Prostate gland (tissue), 2 donors: ENCODE data around the gene ASB13. TPM values are rescaled to one million over a fixed set of nuclear protein-coding genes. Genes with fewer than 3 reads are reported as not detected.

ENCODE experiments used
- DNase-seq: peaks from one replicate; pipeline ENCODE4 v3.0.0-alpha.2; 2019; ENCODE audit warnings: low spot score
- H3K27ac ChIP-seq, 2 donors: fragments of 200-600 bp; sonication (generic); 2 replicates each; pipeline ENCODE4 v1.5.1; 2017 to 2019
- H3K27me3 ChIP-seq: fragments of 200-600 bp; sonication (generic); replicated peaks from 2 replicates; pipeline ENCODE4 v1.5.1; 2019; ENCODE audit not compliant: insufficient read depth
- H3K36me3 ChIP-seq, 2 donors: fragments of 200-600 bp; sonication (generic); 1 replicate in 1 of 2; 2 replicates in 1 of 2; pipeline versions ENCODE4 v1.5.1 to v1.8.1; 2017 to 2019
- H3K4me1 ChIP-seq: fragments of 200-600 bp; sonication (generic); replicated peaks from 2 replicates; pipeline ENCODE4 v1.5.1; 2019
- H3K4me3 ChIP-seq, 2 donors: fragments of 200-600 bp; sonication (generic); 2 replicates each; pipeline ENCODE4 v1.5.1; 2017 to 2019
- H3K9me3 ChIP-seq: fragments of 200-600 bp; sonication (generic); 2 replicates; pipeline ENCODE4 v1.5.1; 2017
- CTCF ChIP-seq, 4 experiments: fragments of 200-600 bp in 2 of 4; fragments of 450-650 bp in 2 of 4; sonication (generic) in 2 of 4; IDR thresholded peaks; 1 replicate in 3 of 4; 2 replicates in 1 of 4; pipeline ENCODE4 v1.5.1; 2016 to 2019; ENCODE audit warnings: antibody characterized with exemption in 4 of 4, mild to moderate bottlenecking in 2 of 4, moderate library complexity in 2 of 4
- POLR2A ChIP-seq: fragments of 450-650 bp; IDR thresholded peaks from one replicate; pipeline ENCODE4 v1.6.1; 2016; ENCODE audit warnings: antibody characterized with exemption, mild to moderate bottlenecking
- POLR2AphosphoS5 ChIP-seq: sonication (generic); formaldehyde crosslinking; IDR thresholded peaks from one replicate; pipeline ENCODE4 v1.6.1; 2017; ENCODE audit warnings: antibody characterized with exemption
- WGBS: methylation state at CpG from one replicate; pipeline ENCODE4 v1.1.5; 2018; 5-methylcytosine and 5-hydroxymethylcytosine counted together
- intact Hi-C: fragments of 100-400 bp; cut with DNase I; formaldehyde crosslinking; loops from one replicate; pipeline ENCODE4 v1.14.2; 2022
- total RNA-seq, 2 donors: library from RNA; depleted of rRNA; stranded (reverse); fragments of >200 nt; gene quantifications; one replicate each; pipeline ENCODE4 v1.1.0, GENCODE V29; 2016

ASB13 gene
- total RNA-seq, 2 donors from 2014 or later: 16.6 to 24.5 TPM

GRCh38 chr10:5619362-5620211, 46.8 kb downstream of the ASB13 start:
- Histone ChIP-seq H3K4me3 (no peak overlapping the region), H3K27ac (peak overlapping the region in 1 of 2 donors; percentile 12), H3K36me3 (no peaks in the 10 kb centered on the region), H3K27me3 (no peaks in the 10 kb centered on the region), H3K4me1 (no peaks in the 10 kb centered on the region), H3K9me3 (no peaks in the 10 kb centered on the region)
- no peak for DNase-seq
- 60% methylated on average over 16 of the region's 16 CpGs for WGBS
- intact Hi-C loops: loop anchor here (2.0 to 10.0 kb wide), 4 partner anchors 47 to 175 kb away; no protein-coding TSS in a partner anchor
- TF ChIP-seq POLR2A (no peak), POLR2AphosphoS5 (no peak), CTCF (IDR thresholded peaks at IDR 0.05) (no peak)

DNA sequence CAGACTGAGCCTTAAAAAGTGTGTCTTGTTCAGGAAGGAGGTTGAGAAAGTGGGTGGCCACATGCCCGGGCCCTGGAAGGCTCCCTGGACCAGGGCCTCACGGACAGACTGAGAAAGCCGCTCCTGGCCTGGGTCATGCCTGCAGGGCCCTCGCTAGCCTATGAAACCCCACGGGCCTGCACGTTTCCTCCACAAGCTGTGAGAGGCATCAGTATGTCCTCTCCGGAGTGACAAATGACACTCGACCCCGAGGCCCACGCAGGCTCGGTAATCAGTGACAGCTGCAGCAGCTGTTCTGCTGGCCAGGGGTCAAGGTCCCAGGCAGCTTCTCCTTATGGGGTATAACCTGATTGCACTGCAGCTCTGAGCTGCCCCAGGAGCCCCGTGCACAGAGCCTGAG, 47.6 kb downstream of the ASB13 start:
- Histone ChIP-seq H3K4me3 (no peak overlapping the region), H3K9me3 (no peaks in the 10 kb centered on the region), H3K27me3 (no peaks in the 10 kb centered on the region), H3K4me1 (no peaks in the 10 kb centered on the region), H3K27ac (no peak overlapping the region), H3K36me3 (no peaks in the 10 kb centered on the region)
- 66% methylated on average over 11 of the region's 12 CpGs for WGBS
- no peak for DNase-seq
- no peak for TF ChIP-seq POLR2A
- TF ChIP-seq POLR2AphosphoS5: no peak
- TF ChIP-seq CTCF (IDR thresholded peaks at IDR 0.05): no peak
- intact Hi-C loops: loop anchor here (2.0 to 10.0 kb wide), 3 partner anchors 47 to 174 kb away; no protein-coding TSS in a partner anchor

GRCh38 chr10:5618042-5618441, 48.4 kb downstream of the ASB13 start:
- H3K27ac ChIP-seq: no peak overlapping the region
- intact Hi-C loops: loop anchor here (2.0 to 10.0 kb wide), 3 partner anchors 46 to 173 kb away; no protein-coding TSS in a partner anchor

GRCh38 chr10:5617521-5617920, 48.9 kb downstream of the ASB13 start:
- Histone ChIP-seq H3K27me3 (no peaks in the 10 kb centered on the region), H3K4me1 (no peaks in the 10 kb centered on the region), H3K27ac (no peak overlapping the region), H3K9me3 (no peaks in the 10 kb centered on the region), H3K4me3 (no peak overlapping the region), H3K36me3 (no peaks in the 10 kb centered on the region)
- no peak for DNase-seq
- no peak for TF ChIP-seq CTCF (IDR thresholded peaks at IDR 0.05)
- TF ChIP-seq POLR2AphosphoS5: no peak
- TF ChIP-seq POLR2A: no peak
- WGBS: 88% methylated on average over 11 of the region's 11 CpGs
- intact Hi-C loops: loop anchor here (5.0 to 10.0 kb wide), 2 partner anchors 45 to 63 kb away; no protein-coding TSS in a partner anchor

More at GRCh38 chr10:5618042-5618441, 48.4 kb downstream of the ASB13 start:
- no peaks in the 10 kb centered on the region for H3K27me3 ChIP-seq
- H3K4me3 ChIP-seq: no peak overlapping the region
- H3K4me1 ChIP-seq: no peaks in the 10 kb centered on the region
- WGBS: 52% methylated on average over 8 of the region's 8 CpGs
- no peaks in the 10 kb centered on the region for H3K9me3 ChIP-seq
- TF ChIP-seq POLR2A (no peak), CTCF (IDR thresholded peaks at IDR 0.05) (no peak), POLR2AphosphoS5 (no peak)
- peak; percentile 35 for DNase-seq
- no peaks in the 10 kb centered on the region for H3K36me3 ChIP-seq
